K562 (cell line): ENCODE data around the gene ROR2. TPM values are rescaled to one million over a fixed set of nuclear protein-coding genes. Genes with fewer than 3 reads are reported as not detected.
A peak's percentile ranks its signal among the peaks of the same experiment; 100 is the strongest.

Experiments used
- ATAC-seq: fragments of 200-7000 bp; cut with Tn5 transposase; 3 replicates; pipeline ENCODE4 v1.9.1; 2020; ENCODE audit warnings: moderate library complexity
- BruUV-seq: library from RNA; stranded (reverse); fragments of 400-500 nt; replicated peaks from 2 replicates; lab custom pipeline; 2021; lab: Mats Ljungman, UMichigan
- CTCF ChIA-PET: fragments of 300-600 bp; formaldehyde crosslinking; extraction: SDS; loops from one replicate; lab custom pipeline; 2021; ENCODE audit warnings: low intra/inter-chr PET ratio; lab: Yijun Ruan, JAX
- POLR2A ChIA-PET: fragments of 300-600, 350-650 bp; sonication (Branson Sonifier 250); formaldehyde crosslinking; extraction: SDS; loops from one replicate; lab custom pipeline; 2021; ENCODE audit warnings: antibody characterized with exemption, inconsistent platforms; lab: Yijun Ruan, JAX
- DNase-seq, 4 experiments: peaks; one replicate each; pipeline versions ENCODE4 v3.0.0 to v3.0.0-alpha.2; 2011 to 2018; ENCODE audit warnings: low spot score in 3 of 4, mixed read lengths in 3 of 4; ENCODE audit errors: extremely low read depth in 1 of 4
- FAIRE-seq: peaks from 2 replicates; lab custom pipeline; 2011; peaks lifted over from hg19 to GRCh38; lab: Jason Lieb, UNC
- H2AFZ ChIP-seq: 2 replicates; pipeline ENCODE4 v1.6.0; 2011; ENCODE audit warnings: low read depth, low read length, control low read depth, inconsistent platforms
- H3K27ac ChIP-seq: fragments of 200-600 bp; 3 replicates; pipeline ENCODE4 v1.8.0; 2011; ENCODE audit warnings: low read depth, mild to moderate bottlenecking, control low read depth, inconsistent platforms, low read length, moderate library complexity, mixed read lengths; ENCODE audit errors: extremely low read depth
- H3K27me3 ChIP-seq, 2 experiments: fragments of 300-600 bp in 1 of 2; 2 replicates in 1 of 2; 3 replicates in 1 of 2; pipeline versions ENCODE4 v1.6.0 to v1.8.0; 2011; ENCODE audit warnings: inconsistent platforms in 2 of 2, low read length in 2 of 2, mild to moderate bottlenecking in 1 of 2, mixed read lengths in 1 of 2, moderate library complexity in 1 of 2; ENCODE audit not compliant: control insufficient read depth in 2 of 2, insufficient read depth in 2 of 2
- H3K36me3 ChIP-seq: fragments of 300-600 bp; 3 replicates; pipeline ENCODE4 v1.8.0; 2011; ENCODE audit warnings: mild to moderate bottlenecking, low read length, inconsistent platforms; ENCODE audit not compliant: control insufficient read depth, insufficient read depth
- H3K4me1 ChIP-seq, 2 experiments: fragments of 200-600 bp in 1 of 2; replicated peaks in 1 of 2; 2 replicates in 1 of 2; 3 replicates in 1 of 2; pipeline versions ENCODE4 v1.5.1 to v1.8.0; 2011; ENCODE audit warnings: inconsistent platforms in 2 of 2, low read length in 2 of 2, mild to moderate bottlenecking in 1 of 2, mixed read lengths in 1 of 2, moderate library complexity in 1 of 2; ENCODE audit not compliant: control insufficient read depth in 2 of 2, insufficient read depth in 2 of 2
- H3K4me2 ChIP-seq: 2 replicates; pipeline ENCODE4 v1.6.1; 2011; ENCODE audit warnings: low read length, control low read depth, inconsistent platforms, mixed read lengths; ENCODE audit not compliant: insufficient read depth
- H3K4me3 ChIP-seq: fragments of 200-600 bp; sonication (generic), shearing (Covaris generic); 2 replicates; pipeline ENCODE4 v1.5.1; 2016; ENCODE audit warnings: control low read depth, inconsistent platforms
- H3K79me2 ChIP-seq: fragments of 200-600 bp; 3 replicates; pipeline ENCODE4 v1.8.0; 2011; ENCODE audit warnings: low read length, inconsistent platforms; ENCODE audit not compliant: control insufficient read depth, insufficient read depth
- H3K9ac ChIP-seq, 2 experiments: 2 replicates each; pipeline versions ENCODE4 v1.6.0 to v1.6.1; 2011; ENCODE audit warnings: low read depth in 2 of 2, low read length in 2 of 2, control low read depth in 1 of 2, inconsistent platforms in 1 of 2, mild to moderate bottlenecking in 1 of 2, mixed read lengths in 1 of 2; ENCODE audit not compliant: insufficient read depth in 1 of 2
- H3K9me1 ChIP-seq: one replicate; pipeline ENCODE4 v1.6.0; 2011; ENCODE audit warnings: inconsistent platforms, mild to moderate bottlenecking, low read length, moderate library complexity; ENCODE audit not compliant: control insufficient read depth, insufficient read depth
- H3K9me3 ChIP-seq: replicated peaks from 2 replicates; pipeline ENCODE4 v1.5.1; 2011; ENCODE audit warnings: low read depth, low read length, inconsistent platforms; ENCODE audit not compliant: control insufficient read depth, insufficient read depth
- H4K20me1 ChIP-seq: replicated peaks from 2 replicates; pipeline ENCODE4 v1.6.1; 2011; ENCODE audit warnings: low read length, inconsistent platforms, mixed read lengths; ENCODE audit not compliant: control insufficient read depth, insufficient read depth
- ATF1 ChIP-seq, 2 experiments: fragments of 450-650 bp in 1 of 2; IDR thresholded peaks; 2 replicates each; pipeline ENCODE4 v1.6.1; 2016; ENCODE audit warnings: missing compliant biosample characterization in 1 of 2, missing genetic modification characterization in 1 of 2
- BRF1 ChIP-seq: IDR thresholded peaks from 3 replicates; pipeline ENCODE4 v1.6.1; 2011; ENCODE audit warnings: borderline replicate concordance, mild to moderate bottlenecking; ENCODE audit not compliant: insufficient read length; ENCODE audit errors: extremely low read depth
- CSDE1 ChIP-seq, 2 experiments: fragments of 450-650 bp; IDR thresholded peaks; 2 replicates each; pipeline ENCODE4 v1.6.1; 2016; ENCODE audit warnings: mild to moderate bottlenecking in 1 of 2
- E2F6 ChIP-seq, 2 experiments: IDR thresholded peaks; 2 replicates each; pipeline ENCODE4 v1.6.1; 2011; ENCODE audit warnings: borderline replicate concordance in 1 of 2, control low read depth in 1 of 2, low read depth in 1 of 2, low read length in 1 of 2, mild to moderate bottlenecking in 1 of 2, mixed read lengths in 1 of 2, moderate library complexity in 1 of 2; ENCODE audit not compliant: insufficient read depth in 1 of 2, insufficient read length in 1 of 2, poor library complexity in 1 of 2, severe bottlenecking in 1 of 2; ENCODE audit errors: extremely low read depth in 1 of 2
- ETV5 ChIP-seq: sonication (generic); formaldehyde crosslinking; IDR thresholded peaks from 2 replicates; pipeline ENCODE4 v1.4.0; 2020; ENCODE audit warnings: low read depth, mild to moderate bottlenecking, missing genetic modification reagents
- FOXA3 ChIP-seq, 2 experiments: fragments of 450-650 bp in 1 of 2; sonication (generic) in 1 of 2; formaldehyde crosslinking; IDR thresholded peaks in 1 of 2; conservative IDR thresholded peaks in 1 of 2; 2 replicates each; pipeline versions ENCODE4 v1.4.0 to v1.8.0; 2020 to 2022; ENCODE audit warnings: mild to moderate bottlenecking in 2 of 2, missing genetic modification reagents in 1 of 2
- ID3 ChIP-seq, 2 experiments: fragments of 250-450 bp in 1 of 2; fragments of 450-650 bp in 1 of 2; sonication (Bioruptor Pico) in 1 of 2; IDR thresholded peaks; 2 replicates each; pipeline versions ENCODE4 v1.6.1 to v1.8.0; 2016 to 2021; ENCODE audit warnings: mild to moderate bottlenecking in 2 of 2, moderate library complexity in 2 of 2, missing compliant biosample characterization in 1 of 2, missing genetic modification characterization in 1 of 2
- MCM7 ChIP-seq, 2 experiments: fragments of 450-650 bp; IDR thresholded peaks; 2 replicates each; pipeline ENCODE4 v1.6.1; 2016 to 2018
- PML ChIP-seq: IDR thresholded peaks from 2 replicates; pipeline ENCODE4 v1.6.1; 2012; ENCODE audit warnings: low read length, inconsistent platforms
- PRPF4 ChIP-seq: fragments of 200-400 bp; formaldehyde crosslinking; IDR thresholded peaks from one replicate; pipeline ENCODE4 v1.6.1; 2017; ENCODE audit warnings: low read length, low read depth, mild to moderate bottlenecking; ENCODE audit not compliant: insufficient read depth, poor library complexity, severe bottlenecking
- RBBP5 ChIP-seq: fragments of 200-600 bp; sonication (generic); IDR thresholded peaks from 2 replicates; pipeline ENCODE4 v1.6.1; 2012; ENCODE audit warnings: borderline replicate concordance, mild to moderate bottlenecking, low read length, control low read depth, inconsistent platforms; ENCODE audit not compliant: insufficient read depth, poor library complexity, severe bottlenecking
- SMARCE1 ChIP-seq: fragments of 450-650 bp; IDR thresholded peaks from 2 replicates; pipeline ENCODE4 v1.7.1; 2016; ENCODE audit warnings: mild to moderate bottlenecking
- SRSF3 ChIP-seq: fragments of 200-400 bp; formaldehyde crosslinking; IDR thresholded peaks from 2 replicates; pipeline ENCODE4 v1.6.1; 2016; ENCODE audit warnings: mild to moderate bottlenecking, low read length, moderate library complexity; ENCODE audit not compliant: insufficient read depth
- SUPT5H ChIP-seq: fragments of 450-650 bp; IDR thresholded peaks from 2 replicates; pipeline ENCODE4 v1.6.1; 2016
- WHSC1 ChIP-seq: IDR thresholded peaks from one replicate; pipeline ENCODE4 v1.6.1; 2012; ENCODE audit warnings: low read length, control low read depth, inconsistent platforms
- ZFP1 ChIP-seq: fragments of 450-650 bp; formaldehyde crosslinking; IDR thresholded peaks from 2 replicates; pipeline ENCODE4 v1.4.0; 2020; ENCODE audit warnings: mild to moderate bottlenecking, mixed read lengths
- ZNF274 ChIP-seq: IDR thresholded peaks from 2 replicates; pipeline ENCODE4 v1.6.1; 2011; ENCODE audit warnings: low read depth, mild to moderate bottlenecking, low read length, moderate library complexity, borderline replicate concordance
- WGBS: fragments of 100-300 bp; shearing (Covaris generic); methylation state at CpG from one replicate; pipeline ENCODE4 v1.1.6; 2016; ENCODE audit warnings: low coverage, mixed read lengths; ENCODE audit not compliant: insufficient coverage; ENCODE audit errors: missing lambda C conversion rate; 5-methylcytosine and 5-hydroxymethylcytosine counted together
- in situ Hi-C: fragments of 300-500 bp; cut with MboI; formaldehyde crosslinking; loops from 4 replicates; pipeline ENCODE4 v1.15.0; 2018; ENCODE audit warnings: inconsistent platforms, mixed read lengths
- intact Hi-C: fragments of 100-400 bp; cut with micrococcal nuclease; formaldehyde crosslinking; loops from 2 replicates; pipeline ENCODE4 v1.14.2; 2022
- polyA plus RNA-seq, 8 experiments: library from polyadenylated mRNA; depleted of rRNA in 4 of 8; stranded (reverse) in 5 of 8; unstranded in 3 of 8; fragments of >200 nt; fragmentation: Nextera tagmentation in 2 of 8; fragmentation: Illumina TruSeq in 1 of 8; extraction: Ambion mirVana in 2 of 8; extraction: Trizol in 1 of 8; gene quantifications; 2 replicates each; pipeline versions ENCODE4 v1.2.1 to v1.2.3, GENCODE V29; 2011 to 2014; ENCODE audit warnings: inconsistent platforms in 1 of 8, missing spikeins in 1 of 8
- total RNA-seq, 7 experiments: library from RNA; depleted of rRNA in 6 of 7; stranded (reverse); fragments of >200 nt in 6 of 7; fragmentation: Illumina TruSeq in 2 of 7; extraction: Trizol in 2 of 7; gene quantifications; 2 replicates each; pipeline versions ENCODE4 v1.2.1 to v1.2.3, GENCODE V29; 2011 to 2021; ENCODE audit warnings: low replicate concordance in 1 of 7

The ROR2 gene
- total and polyA plus RNA-seq, 9 of the 15 experiments (the other 6 are each of a cell fraction or from before 2014, with no cell fraction given): 5.6 to 33.8 (median 15.3) TPM

- Histone ChIP-seq H3K36me3 (peaks cover 4% of the 10 kb centered on the region; the same call in 1 of the 3 replicates), H3K79me2 (peaks cover 93% of the 10 kb centered on the region), H3K4me3 (peak overlapping the region; percentile 37), H3K4me1 (peaks cover 56 to 67% of the 10 kb centered on the region in 2 experiments), H2AFZ (peak overlapping the region; percentile 6; the same call in 1 of the 2 replicates), H3K27me3 (no peaks in the 10 kb centered on the region), H3K9me1 (no peaks in the 10 kb centered on the region), H4K20me1 (no peaks in the 10 kb centered on the region), H3K9me3 (no peaks in the 10 kb centered on the region), H3K4me2 (peak overlapping the region; percentile 83), H3K27ac (peak overlapping the region; percentile 88), H3K9ac (peak overlapping the region; percentile 72 to 90)
- ChIA-PET POLR2A (interaction anchor here (0.6 to 3.9 kb wide), 4 partner anchors 12 to 183 kb away, joined by 3 to 20 read pairs (median 4); no protein-coding TSS in a partner anchor), CTCF (no interaction called here)
- in situ Hi-C loops (no loop called here), intact Hi-C loops (loop anchor here (10.0 kb wide), 1 partner anchor 131 kb away; no protein-coding TSS in a partner anchor)
- FAIRE-seq: peak; percentile 74
- peak; percentile 80 for ATAC-seq
- WGBS: 2% methylated on average over 11 of the region's 11 CpGs
- DNase-seq: peak; percentile 54 to 81 (median 64)
- no TSS peak for BruUV-seq
- TF ChIP-seq SUPT5H (no peak), ZNF274 (no peak), SRSF3 (no peak), FOXA3 (CRISPR knock-in tag; conservative IDR thresholded peaks at IDR 0.05 in 1 of 2, IDR thresholded peaks at IDR 0.05 in 1 of 2) (no peak), ZFP1 (CRISPR knock-in tag) (no peak), SMARCE1 (0 out of 2 replicates have a peak, but pooled peaks have one; percentile 26), BRF1 (no peak), MCM7 (IDR thresholded peaks at IDR 0.05) (no peak), ETV5 (no peak), WHSC1 (no peak), PML (no peak), PRPF4 (no peak), ATF1 (CRISPR knock-in tag; IDR thresholded peaks at IDR 0.05) (no peak), ATF1 (tag; IDR thresholded peaks at IDR 0.05) (peak; percentile 31), CSDE1 (IDR thresholded peaks at IDR 0.05) (no peak), RBBP5 (peak; percentile 84), ID3 (CRISPR knock-in tag; IDR thresholded peaks at IDR 0.05) (no peak), ID3 (tag; IDR thresholded peaks at IDR 0.05) (0 out of 2 replicates have a peak, but pooled peaks have one; percentile 20), E2F6 (IDR thresholded peaks at IDR 0.05; ENCODE audit: borderline replicate concordance in 1 of 2, extremely low read depth in 1 of 2, insufficient read depth in 1 of 2, insufficient read length in 1 of 2, low read depth in 1 of 2, low read length in 1 of 2, poor library complexity in 1 of 2, severe bottlenecking in 1 of 2) (peak; percentile 35 to 66)
Observed at GRCh38 chr9:91905991-91906469, 44.0 kb downstream of the ROR2 start.
